ENCODE data around the gene ITIH6.
"Not testable (repeated sequence)": the region's sequence is repeated elsewhere in the genome, so short reads cannot be mapped to it uniquely, and the experiment has no call there.

Gene ITIH6, protein sequence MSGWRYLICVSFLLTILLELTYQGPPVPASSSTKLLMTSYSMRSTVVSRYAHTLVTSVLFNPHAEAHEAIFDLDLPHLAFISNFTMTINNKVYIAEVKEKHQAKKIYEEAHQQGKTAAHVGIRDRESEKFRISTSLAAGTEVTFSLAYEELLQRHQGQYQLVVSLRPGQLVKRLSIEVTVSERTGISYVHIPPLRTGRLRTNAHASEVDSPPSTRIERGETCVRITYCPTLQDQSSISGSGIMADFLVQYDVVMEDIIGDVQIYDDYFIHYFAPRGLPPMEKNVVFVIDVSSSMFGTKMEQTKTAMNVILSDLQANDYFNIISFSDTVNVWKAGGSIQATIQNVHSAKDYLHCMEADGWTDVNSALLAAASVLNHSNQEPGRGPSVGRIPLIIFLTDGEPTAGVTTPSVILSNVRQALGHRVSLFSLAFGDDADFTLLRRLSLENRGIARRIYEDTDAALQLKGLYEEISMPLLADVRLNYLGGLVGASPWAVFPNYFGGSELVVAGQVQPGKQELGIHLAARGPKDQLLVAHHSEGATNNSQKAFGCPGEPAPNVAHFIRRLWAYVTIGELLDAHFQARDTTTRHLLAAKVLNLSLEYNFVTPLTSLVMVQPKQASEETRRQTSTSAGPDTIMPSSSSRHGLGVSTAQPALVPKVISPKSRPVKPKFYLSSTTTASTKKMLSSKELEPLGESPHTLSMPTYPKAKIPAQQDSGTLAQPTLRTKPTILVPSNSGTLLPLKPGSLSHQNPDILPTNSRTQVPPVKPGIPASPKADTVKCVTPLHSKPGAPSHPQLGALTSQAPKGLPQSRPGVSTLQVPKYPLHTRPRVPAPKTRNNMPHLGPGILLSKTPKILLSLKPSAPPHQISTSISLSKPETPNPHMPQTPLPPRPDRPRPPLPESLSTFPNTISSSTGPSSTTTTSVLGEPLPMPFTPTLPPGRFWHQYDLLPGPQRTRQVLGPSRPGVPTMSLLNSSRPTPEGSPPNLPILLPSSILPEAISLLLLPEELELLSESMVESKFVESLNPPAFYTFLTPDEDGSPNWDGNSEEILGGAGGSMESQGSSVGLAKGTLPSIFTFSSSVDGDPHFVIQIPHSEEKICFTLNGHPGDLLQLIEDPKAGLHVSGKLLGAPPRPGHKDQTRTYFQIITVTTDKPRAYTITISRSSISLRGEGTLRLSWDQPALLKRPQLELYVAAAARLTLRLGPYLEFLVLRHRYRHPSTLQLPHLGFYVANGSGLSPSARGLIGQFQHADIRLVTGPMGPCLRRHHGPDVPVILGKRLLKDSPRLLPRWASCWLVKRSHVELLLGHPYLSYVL

GRCh38 chrX:54798137-54798536 is at the start of gene ITIH6:
Gene ITIH6 (minus strand): TSS chrX:54798255. CDS start chrX:54798210, 45 bp downstream.
- no peak within 1 kb of the TSS for H3K9ac ChIP-seq (ENCODE audit: low read depth, low read length)
- H3K4me3 ChIP-seq (ENCODE audit: low read depth, low read length), result no peak within 1 kb of the TSS
- H3K9me3 ChIP-seq (ENCODE audit: control insufficient read depth, insufficient read depth, low read length), result no peaks in the 10 kb centered on the region
- no peaks in the 10 kb centered on the region for H3K4me1 ChIP-seq (ENCODE audit: control insufficient read depth, insufficient read depth, low read length)
- no peaks in the 10 kb centered on the region for H3K36me3 ChIP-seq (ENCODE audit: control insufficient read depth, insufficient read depth, low read length)
- no peaks in the 10 kb centered on the region for H3K27me3 ChIP-seq (ENCODE audit: control insufficient read depth, insufficient read depth, low read length)

DNA sequence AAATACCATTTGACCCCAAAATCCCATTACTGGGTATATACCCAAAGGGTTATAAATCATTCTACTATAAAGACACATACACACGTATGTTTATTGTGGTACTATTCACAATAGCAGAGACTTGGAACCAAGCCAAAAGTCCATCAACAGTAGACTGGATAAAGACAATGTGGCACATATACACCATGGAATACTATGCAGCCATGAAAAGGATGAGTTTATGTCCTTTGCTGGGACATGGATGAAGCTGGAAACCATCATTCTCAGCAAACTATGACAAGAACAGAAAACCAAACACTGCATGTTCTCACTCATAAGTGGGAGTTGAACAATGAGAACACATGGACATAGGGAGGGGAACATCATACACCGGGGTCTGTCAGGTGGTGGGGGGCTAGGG is 49.6 kb upstream of the ITIH6 start:
- not testable (repeated sequence) for H3K4me1 ChIP-seq (ENCODE audit: control insufficient read depth, insufficient read depth, low read length); H3K9me3 ChIP-seq (ENCODE audit: control insufficient read depth, insufficient read depth, low read length); H3K4me3 ChIP-seq (ENCODE audit: low read depth, low read length); H3K36me3 ChIP-seq (ENCODE audit: control insufficient read depth, insufficient read depth, low read length); H3K9ac ChIP-seq (ENCODE audit: low read depth, low read length); H3K27me3 ChIP-seq (ENCODE audit: control insufficient read depth, insufficient read depth, low read length)

DNA sequence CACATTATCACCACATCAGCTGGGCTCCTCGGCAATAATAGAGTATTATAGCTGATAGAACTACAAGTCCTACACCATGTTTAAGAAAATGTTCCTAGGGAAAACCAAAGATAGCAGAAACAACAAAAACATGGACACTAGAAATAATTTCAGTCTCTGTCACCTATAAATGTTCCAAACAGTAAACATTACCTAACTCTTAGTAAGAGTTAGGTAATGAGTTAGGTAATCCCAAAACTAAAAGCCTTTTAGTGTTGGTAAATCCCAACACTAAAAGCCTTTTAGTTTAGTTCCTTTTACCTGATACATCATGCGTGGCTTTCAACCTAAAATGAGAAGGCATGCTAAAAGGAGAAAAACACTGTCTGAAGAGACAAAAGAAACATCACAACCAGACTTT is 45.0 kb upstream of the ITIH6 start:
- no peak overlapping the region for H3K4me3 ChIP-seq (ENCODE audit: low read depth, low read length)
- no peaks in the 10 kb centered on the region for H3K9me3 ChIP-seq (ENCODE audit: control insufficient read depth, insufficient read depth, low read length)
- H3K36me3 ChIP-seq (ENCODE audit: control insufficient read depth, insufficient read depth, low read length), result no peaks in the 10 kb centered on the region
- no peaks in the 10 kb centered on the region for H3K27me3 ChIP-seq (ENCODE audit: control insufficient read depth, insufficient read depth, low read length)
- no peak overlapping the region for H3K9ac ChIP-seq (ENCODE audit: low read depth, low read length)
- peaks cover 4% of the 10 kb centered on the region for H3K4me1 ChIP-seq (ENCODE audit: control insufficient read depth, insufficient read depth, low read length)

DNA sequence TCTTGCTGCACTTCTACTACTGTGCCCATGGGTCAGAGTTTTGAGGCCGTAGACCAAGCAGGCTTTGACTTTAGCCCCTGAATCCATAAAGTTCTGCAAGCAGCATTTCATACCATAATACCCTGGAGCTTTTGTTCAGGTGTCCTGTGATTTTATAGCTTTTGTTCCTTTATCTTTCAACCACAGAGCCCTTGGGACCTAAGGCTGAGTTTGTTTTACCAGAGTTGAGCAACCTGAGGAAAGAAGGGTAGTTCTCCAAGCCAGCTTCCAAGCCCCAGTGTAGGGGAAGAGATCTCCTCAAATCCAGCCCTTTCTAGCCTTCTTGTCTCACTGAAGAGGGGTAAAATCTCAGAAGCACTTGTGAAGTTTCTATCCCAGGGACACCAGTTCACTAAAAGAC is 44.6 kb upstream of the ITIH6 start:
- Histone ChIP-seq H3K4me1 (ENCODE audit: control insufficient read depth, insufficient read depth, low read length) (peaks cover 4% of the 10 kb centered on the region), H3K4me3 (ENCODE audit: low read depth, low read length) (no peak overlapping the region), H3K27me3 (ENCODE audit: control insufficient read depth, insufficient read depth, low read length) (no peaks in the 10 kb centered on the region), H3K36me3 (ENCODE audit: control insufficient read depth, insufficient read depth, low read length) (no peaks in the 10 kb centered on the region), H3K9ac (ENCODE audit: low read depth, low read length) (no peak overlapping the region), H3K9me3 (ENCODE audit: control insufficient read depth, insufficient read depth, low read length) (no peaks in the 10 kb centered on the region)

GRCh38 chrX:54841184-54841874 is 43.3 kb upstream of the ITIH6 start:
- not testable (repeated sequence) for H3K36me3 ChIP-seq (ENCODE audit: control insufficient read depth, insufficient read depth, low read length); H3K9me3 ChIP-seq (ENCODE audit: control insufficient read depth, insufficient read depth, low read length); H3K27me3 ChIP-seq (ENCODE audit: control insufficient read depth, insufficient read depth, low read length); H3K4me1 ChIP-seq (ENCODE audit: control insufficient read depth, insufficient read depth, low read length); H3K9ac ChIP-seq (ENCODE audit: low read depth, low read length); H3K4me3 ChIP-seq (ENCODE audit: low read depth, low read length)

- no peaks in the 10 kb centered on the region for H3K27me3 ChIP-seq (ENCODE audit: control insufficient read depth, insufficient read depth, low read length)
- no peaks in the 10 kb centered on the region for H3K9me3 ChIP-seq (ENCODE audit: control insufficient read depth, insufficient read depth, low read length)
- no peaks in the 10 kb centered on the region for H3K36me3 ChIP-seq (ENCODE audit: control insufficient read depth, insufficient read depth, low read length)
- H3K4me1 ChIP-seq (ENCODE audit: control insufficient read depth, insufficient read depth, low read length), result peaks cover 4% of the 10 kb centered on the region
- no peak overlapping the region for H3K4me3 ChIP-seq (ENCODE audit: low read depth, low read length)
- H3K9ac ChIP-seq (ENCODE audit: low read depth, low read length), result no peak overlapping the region
These were observed 40.5 kb upstream of the ITIH6 start for GRCh38 chrX:54838583-54838982.

- Histone ChIP-seq H3K9me3 (ENCODE audit: control insufficient read depth, insufficient read depth, low read length) (no peaks in the 10 kb centered on the region), H3K36me3 (ENCODE audit: control insufficient read depth, insufficient read depth, low read length) (no peaks in the 10 kb centered on the region), H3K4me3 (ENCODE audit: low read depth, low read length) (no peak overlapping the region), H3K4me1 (ENCODE audit: control insufficient read depth, insufficient read depth, low read length) (no peaks in the 10 kb centered on the region), H3K9ac (ENCODE audit: low read depth, low read length) (no peak overlapping the region), H3K27me3 (ENCODE audit: control insufficient read depth, insufficient read depth, low read length) (no peaks in the 10 kb centered on the region)
These were observed 28.5 kb upstream of the ITIH6 start for GRCh38 chrX:54826598-54826997.

GRCh38 chrX:54825716-54826438 is 27.8 kb upstream of the ITIH6 start:
- no peak overlapping the region for H3K4me3 ChIP-seq (ENCODE audit: low read depth, low read length)

GRCh38 chrX:54824722-54825121 is 26.7 kb upstream of the ITIH6 start:
- Histone ChIP-seq H3K27me3 (ENCODE audit: control insufficient read depth, insufficient read depth, low read length) (no peaks in the 10 kb centered on the region), H3K4me1 (ENCODE audit: control insufficient read depth, insufficient read depth, low read length) (no peaks in the 10 kb centered on the region), H3K9me3 (ENCODE audit: control insufficient read depth, insufficient read depth, low read length) (no peaks in the 10 kb centered on the region), H3K9ac (ENCODE audit: low read depth, low read length) (no peak overlapping the region), H3K36me3 (ENCODE audit: control insufficient read depth, insufficient read depth, low read length) (no peaks in the 10 kb centered on the region), H3K4me3 (ENCODE audit: low read depth, low read length) (no peak overlapping the region)

More at GRCh38 chrX:54825716-54826438, 27.8 kb upstream of the ITIH6 start:
- Histone ChIP-seq H3K9me3 (ENCODE audit: control insufficient read depth, insufficient read depth, low read length) (no peaks in the 10 kb centered on the region), H3K4me1 (ENCODE audit: control insufficient read depth, insufficient read depth, low read length) (no peaks in the 10 kb centered on the region), H3K27me3 (ENCODE audit: control insufficient read depth, insufficient read depth, low read length) (no peaks in the 10 kb centered on the region), H3K36me3 (ENCODE audit: control insufficient read depth, insufficient read depth, low read length) (no peaks in the 10 kb centered on the region), H3K9ac (ENCODE audit: low read depth, low read length) (no peak overlapping the region)

- H3K4me1 ChIP-seq (ENCODE audit: control insufficient read depth, insufficient read depth, low read length), result no peaks in the 10 kb centered on the region
- no peaks in the 10 kb centered on the region for H3K27me3 ChIP-seq (ENCODE audit: control insufficient read depth, insufficient read depth, low read length)
- H3K4me3 ChIP-seq (ENCODE audit: low read depth, low read length), result no peak overlapping the region
- no peaks in the 10 kb centered on the region for H3K36me3 ChIP-seq (ENCODE audit: control insufficient read depth, insufficient read depth, low read length)
- no peak overlapping the region for H3K9ac ChIP-seq (ENCODE audit: low read depth, low read length)
- H3K9me3 ChIP-seq (ENCODE audit: control insufficient read depth, insufficient read depth, low read length), result no peaks in the 10 kb centered on the region
These were observed 26.1 kb upstream of the ITIH6 start for GRCh38 chrX:54824195-54824594.

Measured in iPS-15b (cell line).